SIG-M5 treated with dmso at 0.1 percent for 504 hours (cell line): ENCODE results near the gene RNASE7.

Experiments used
- DNase-seq: peaks from one replicate; lab custom pipeline; 2025; ENCODE audit not compliant: unreplicated experiment; lab: John Stamatoyannopoulos, UW

The RNASE7 gene

DNA sequence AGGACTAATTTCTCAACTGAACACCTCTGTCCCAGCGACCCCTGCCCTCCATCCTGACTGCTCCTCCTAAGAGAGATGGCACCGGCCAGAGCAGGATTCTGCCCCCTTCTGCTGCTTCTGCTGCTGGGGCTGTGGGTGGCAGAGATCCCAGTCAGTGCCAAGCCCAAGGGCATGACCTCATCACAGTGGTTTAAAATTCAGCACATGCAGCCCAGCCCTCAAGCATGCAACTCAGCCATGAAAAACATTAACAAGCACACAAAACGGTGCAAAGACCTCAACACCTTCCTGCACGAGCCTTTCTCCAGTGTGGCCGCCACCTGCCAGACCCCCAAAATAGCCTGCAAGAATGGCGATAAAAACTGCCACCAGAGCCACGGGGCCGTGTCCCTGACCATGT, 756 bp downstream of the RNASE7 start:
- no peak for DNase-seq

DNA sequence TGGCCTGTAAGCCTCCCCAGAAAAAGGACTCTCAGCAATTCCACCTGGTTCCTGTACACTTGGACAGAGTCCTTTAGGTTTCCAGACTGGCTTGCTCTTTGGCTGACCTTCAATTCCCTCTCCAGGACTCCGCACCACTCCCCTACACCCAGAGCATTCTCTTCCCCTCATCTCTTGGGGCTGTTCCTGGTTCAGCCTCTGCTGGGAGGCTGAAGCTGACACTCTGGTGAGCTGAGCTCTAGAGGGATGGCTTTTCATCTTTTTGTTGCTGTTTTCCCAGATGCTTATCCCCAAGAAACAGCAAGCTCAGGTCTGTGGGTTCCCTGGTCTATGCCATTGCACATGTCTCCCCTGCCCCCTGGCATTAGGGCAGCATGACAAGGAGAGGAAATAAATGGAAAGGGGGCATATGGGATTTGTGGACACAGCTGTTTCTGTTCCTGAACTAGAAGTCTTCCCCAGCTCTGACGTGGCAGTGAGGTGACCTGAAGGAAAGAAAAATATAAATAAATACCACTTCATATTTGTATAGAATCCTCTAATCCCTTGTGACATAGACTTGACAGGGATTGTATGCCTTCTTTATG, 1.3 kb downstream of the RNASE7 start:
- DNase-seq, result no peak

DNA sequence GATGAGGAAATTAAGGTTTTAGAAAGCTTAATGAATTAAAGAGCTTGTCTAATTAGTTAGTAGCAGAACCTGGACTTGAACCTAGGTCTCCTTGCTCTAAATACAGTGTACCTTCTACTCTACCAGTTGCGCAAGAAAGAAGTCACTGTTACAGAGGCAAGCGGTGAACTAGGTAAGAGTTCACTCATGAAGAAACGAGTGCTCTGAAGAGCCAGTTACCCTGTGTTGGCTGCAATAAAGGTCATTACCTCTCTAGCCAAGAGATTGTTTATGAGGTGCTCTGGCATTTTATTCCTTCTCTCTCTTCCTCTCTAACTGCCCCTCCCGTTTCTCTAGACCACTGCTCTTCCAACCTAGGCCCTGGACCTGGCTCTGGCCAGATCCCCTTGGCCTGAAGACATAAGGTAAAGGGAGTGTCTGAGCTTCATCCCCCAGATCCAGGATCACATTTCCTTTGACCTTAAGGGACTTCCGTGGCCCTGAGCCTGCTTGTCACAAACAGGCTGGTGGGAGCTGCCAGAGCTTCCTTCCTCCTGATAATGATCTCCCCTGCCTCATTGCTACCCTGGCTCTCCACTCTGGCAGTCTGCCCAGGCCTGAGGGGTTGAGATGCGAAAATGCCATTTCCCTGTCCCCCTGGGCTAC, 1.9 kb downstream of the RNASE7 start:
- no peak for DNase-seq

DNA sequence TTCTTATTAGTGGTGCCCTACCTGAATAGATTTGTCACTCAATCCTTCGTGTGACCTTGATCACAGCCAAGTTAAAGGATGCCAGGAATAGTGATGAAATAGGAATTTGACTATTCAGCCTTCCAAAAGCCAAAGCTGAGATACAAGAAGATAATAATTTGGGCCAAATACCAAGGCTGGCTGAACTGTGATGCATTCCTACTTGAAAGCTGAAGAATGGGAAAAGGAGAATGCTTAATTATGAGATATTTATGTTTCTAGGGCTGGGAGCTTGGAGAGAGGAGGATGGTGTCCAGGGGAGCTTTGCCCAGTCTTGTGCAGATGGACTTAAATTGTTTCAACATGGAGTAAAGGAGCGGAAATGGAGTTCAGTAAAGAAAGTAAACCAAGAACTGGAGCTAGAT, 5.2 kb downstream of the RNASE7 start:
- no peak for DNase-seq

DNA sequence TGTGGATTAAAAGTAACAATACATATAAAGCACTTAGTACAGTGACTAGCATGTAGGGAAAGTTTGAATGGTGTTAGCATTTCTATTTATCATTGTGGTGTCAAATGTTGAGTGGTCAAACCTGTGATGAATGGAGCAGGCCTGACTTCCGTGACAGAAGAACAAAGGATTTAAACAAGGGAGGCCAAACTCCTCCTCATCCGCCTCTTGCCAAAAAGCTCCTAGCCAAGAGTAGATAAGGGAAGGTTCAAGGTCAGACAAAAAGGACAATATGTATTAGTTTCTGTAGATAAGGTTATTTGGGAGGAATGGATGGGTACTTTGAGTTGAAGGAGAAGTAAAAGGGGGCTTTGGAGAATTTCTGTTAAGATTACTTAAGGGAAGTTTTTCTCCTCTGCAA, 6.5 kb downstream of the RNASE7 start:
- DNase-seq, result no peak

DNA sequence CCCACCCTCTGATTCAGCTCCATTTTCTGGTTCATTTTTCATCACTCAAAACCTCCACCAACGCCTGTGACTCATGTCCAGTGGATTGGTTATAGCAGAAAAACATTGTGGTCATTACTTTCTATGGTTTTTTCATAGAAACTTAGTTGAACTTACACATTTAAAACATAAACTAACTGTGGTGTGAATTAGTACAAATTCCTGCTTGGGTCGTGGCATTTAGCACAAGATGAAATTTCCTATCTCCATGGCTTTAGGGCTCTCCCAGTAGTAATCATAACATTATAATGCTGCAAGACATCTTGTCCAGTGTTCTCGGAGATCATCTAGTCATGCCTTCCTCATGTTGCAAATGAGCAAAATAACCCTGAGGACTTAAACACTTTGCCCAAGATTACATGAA, 7.1 kb downstream of the RNASE7 start:
- no peak for DNase-seq

DNA sequence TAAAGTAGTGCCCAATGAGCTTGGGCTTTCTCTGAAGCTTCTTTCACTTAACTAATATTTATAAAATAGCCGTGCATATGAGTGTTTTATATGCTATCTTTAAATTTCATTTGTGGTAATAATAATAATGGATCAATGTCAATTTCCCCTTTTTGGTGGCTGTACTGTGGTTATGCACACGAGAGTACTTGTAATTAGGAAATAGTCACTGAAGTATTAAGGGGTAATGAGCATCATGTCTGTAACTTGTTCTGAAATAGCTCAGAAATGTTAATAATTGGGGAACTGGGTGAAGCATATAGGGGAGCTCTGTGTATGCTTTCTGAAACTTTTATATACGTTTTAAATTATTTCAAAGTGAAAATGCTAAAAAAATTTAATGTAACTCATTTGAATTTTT, 8.4 kb downstream of the RNASE7 start:
- no peak for DNase-seq

DNA sequence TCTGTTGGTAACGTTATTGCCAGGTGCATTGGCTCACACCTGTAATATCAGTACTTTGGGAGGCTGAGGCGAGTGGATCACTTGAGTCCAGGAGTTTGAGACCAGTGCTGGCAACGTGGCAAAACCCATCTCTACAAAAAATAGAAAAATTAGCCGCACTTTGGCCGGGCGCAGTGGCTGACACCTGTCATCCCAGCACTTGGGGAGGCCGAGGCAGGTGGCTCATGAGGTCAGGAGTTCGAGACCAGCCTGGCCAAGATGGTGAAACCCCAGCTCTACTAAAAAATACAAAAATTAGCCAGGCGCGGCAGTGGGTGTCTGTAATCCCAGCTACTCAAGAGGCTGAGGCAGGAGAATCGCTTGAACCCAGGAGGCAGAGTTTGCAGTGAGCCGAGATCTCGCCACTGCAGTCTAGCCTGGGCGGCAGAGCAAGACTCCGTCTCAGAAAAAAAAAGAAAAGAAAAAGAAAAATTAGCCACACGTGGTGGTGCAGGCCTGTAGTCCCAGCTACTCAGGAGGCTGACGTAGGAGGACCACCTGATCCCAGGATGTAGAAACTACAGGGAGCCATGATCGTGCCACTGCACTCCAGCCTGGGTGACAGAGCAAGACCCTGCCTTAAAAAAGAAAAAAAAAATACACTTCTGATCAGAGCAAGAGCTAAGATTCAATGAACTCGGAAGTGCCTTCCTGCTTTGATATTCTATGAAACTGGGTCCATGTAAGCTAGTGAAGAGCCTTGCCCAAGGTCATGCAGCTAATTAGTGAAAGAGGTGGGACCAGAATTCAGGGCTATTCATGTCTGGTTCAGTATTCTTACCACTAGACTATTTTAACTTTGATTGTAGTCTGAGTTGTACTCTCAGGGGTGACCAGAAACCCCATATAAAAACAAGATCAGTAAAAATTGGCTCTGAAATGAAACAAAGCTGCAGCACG, 11.3 kb downstream of the RNASE7 start:
- DNase-seq, result no peak

DNA sequence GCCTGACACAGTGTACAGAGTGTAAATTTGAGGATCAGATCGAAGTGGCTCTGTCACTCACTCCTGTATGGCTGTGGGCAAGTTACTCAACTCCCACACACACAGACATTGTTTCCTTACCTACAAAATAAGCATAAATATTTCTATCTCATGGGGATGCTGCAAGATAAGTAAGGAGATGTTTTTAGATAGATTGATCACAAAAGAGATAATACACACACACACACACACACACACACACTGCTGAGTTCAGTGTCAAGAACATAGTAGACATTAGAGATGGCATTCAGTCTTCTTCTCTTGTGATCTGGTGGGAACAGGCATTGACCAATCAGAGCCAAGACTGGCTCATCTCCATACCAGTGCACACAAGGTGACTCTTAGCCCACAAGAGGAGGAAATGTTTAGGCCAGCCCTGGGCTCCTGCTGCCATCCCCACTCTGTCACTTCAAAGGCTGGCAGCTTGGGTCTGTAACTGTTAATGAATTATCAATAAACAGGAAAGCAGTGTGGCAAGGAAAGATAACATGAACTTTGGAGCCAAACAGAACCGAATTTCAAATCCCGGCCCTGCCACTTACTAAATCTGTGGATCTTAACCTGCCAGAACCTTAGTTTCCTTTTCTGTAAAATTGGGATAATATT, 12.1 kb downstream of the RNASE7 start:
- no peak for DNase-seq

DNA sequence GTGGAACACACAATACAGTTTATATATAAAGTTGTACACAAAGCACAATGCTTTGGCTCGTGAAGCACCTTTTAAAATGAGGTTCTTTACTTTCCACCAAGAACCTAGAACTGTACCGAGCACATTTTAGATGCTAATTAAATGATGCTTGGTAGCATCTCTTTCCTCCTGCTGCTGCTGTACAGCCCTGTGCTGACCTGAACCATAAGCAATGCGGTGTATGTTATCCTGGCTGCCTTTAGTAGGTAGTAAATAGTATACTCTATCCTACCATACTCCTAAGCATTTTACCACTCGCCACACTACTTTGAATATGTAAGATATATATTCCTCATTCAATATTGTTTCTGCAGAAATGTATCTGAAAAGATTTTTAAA, 12.6 kb downstream of the RNASE7 start:
- no peak for DNase-seq

DNA sequence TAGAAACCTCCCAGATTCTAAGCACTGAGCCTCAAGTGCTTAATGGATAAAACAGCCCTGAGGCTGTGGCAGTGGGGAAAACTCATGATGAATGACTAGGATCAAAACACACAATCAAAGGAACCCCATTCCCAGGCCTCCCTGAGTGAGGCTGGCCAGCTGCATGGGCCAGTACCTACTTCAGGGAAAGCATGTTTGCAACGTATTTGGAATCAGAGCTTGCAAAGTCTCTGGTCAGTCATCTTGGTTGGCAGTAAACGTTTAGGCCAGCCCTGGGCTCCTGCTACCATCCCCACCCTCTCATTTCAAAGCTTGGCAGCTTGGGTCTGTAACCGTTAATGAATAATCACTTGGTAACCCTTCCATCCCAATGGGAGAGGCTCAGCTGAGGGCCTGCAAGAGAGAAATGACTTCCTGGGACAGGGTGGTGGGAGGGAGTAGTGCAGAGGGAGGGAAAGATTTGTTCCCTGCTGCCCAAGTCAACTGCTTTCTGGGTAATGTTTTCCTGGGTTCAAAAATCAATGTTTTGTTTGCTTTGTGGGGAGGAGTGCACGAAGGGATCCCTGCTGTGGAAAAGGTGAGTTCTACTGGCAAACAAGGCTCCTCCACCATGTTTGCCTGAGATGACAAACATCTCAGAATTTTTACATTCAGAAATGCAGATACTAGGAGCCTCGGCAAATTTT, 13.4 kb downstream of the RNASE7 start:
- DNase-seq, result no peak

DNA sequence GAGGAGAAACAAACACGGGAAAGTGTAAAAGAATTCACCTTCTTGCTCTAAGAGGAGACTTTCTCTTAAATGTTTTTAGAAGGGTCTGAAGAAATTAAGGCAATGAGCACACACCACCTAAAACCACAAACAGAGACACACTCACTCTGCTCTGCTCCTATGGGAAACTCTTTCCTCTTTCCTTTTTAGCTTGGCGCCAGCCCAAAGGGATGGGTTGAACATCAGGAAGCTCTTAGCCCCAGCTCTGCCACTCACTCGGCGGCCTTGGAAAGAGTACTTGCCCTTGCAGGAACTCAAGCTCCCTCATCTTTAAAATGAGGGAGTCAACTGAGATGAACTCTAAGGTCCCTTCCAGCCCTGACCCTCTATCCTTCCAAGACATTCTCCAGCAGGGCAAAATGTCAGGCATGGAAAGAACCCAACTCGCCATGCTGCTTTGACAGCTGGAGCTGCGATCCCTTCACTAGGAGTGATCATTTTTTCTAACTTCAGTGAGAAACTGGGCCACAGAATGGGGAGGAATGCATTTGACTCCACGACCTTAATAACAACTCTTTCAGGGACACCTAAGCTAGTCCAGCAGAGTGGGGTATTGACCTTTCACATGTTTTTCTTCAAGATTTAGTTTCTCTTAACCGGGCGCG, 14.5 kb downstream of the RNASE7 start:
- no peak for DNase-seq

DNA sequence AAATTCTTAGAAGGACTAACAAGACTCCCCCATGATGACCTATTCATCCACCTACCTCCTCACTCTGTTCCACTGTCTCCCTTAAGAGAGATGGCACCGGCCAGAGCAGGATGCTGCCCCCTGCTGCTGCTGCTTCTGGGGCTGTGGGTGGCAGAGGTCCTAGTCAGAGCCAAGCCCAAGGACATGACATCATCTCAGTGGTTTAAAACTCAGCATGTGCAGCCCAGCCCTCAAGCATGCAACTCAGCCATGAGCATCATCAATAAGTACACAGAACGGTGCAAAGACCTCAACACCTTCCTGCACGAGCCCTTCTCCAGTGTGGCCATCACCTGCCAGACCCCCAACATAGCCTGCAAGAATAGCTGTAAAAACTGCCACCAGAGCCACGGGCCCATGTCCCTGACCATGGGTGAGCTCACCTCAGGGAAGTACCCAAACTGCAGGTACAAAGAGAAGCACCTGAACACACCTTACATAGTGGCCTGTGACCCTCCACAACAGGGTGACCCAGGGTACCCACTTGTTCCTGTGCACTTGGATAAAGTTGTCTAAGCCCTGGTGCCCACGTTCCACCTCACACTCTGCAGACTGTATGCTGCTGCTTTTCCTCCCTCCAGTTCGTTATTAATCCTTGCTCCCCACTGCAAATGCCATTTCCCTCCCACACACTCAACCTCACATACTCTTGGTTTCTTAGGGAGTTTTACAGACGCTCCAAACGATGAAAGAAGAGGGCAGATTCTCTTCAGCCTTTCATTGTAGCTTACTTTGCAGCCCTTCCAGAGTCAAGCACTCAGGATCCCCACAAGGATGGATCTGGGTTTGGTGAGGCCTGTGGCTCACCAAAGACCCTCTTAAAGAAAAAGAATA, 15.9 kb downstream of the RNASE7 start, which contains the start of gene RNASE8:
Gene RNASE8, plus strand, starts transcription at position 20 of the 873 bp plus-strand sequence. Its CDS starts 71 bp downstream, at position 91.
- no peak for DNase-seq

DNA sequence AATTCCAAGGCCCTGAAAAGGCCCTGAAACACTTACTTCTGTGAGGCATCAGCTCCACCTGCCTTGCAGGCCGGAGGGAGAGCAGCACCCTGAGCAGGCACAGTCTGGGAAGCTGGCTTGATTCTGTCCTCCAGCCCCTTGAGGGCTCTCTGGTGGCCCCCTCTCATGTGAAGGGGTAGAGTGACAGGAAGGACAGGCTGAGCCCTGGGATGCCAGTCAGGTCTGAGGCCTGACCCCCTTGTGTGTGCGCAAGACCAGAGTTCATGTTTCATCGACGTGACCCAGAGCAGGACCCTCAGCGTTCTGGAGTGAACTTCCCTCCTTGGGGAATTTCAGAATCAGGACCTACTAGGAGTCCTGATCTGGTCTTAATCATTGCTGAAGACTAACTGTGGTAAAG, 16.7 kb downstream of the RNASE7 start:
- no peak for DNase-seq

DNA sequence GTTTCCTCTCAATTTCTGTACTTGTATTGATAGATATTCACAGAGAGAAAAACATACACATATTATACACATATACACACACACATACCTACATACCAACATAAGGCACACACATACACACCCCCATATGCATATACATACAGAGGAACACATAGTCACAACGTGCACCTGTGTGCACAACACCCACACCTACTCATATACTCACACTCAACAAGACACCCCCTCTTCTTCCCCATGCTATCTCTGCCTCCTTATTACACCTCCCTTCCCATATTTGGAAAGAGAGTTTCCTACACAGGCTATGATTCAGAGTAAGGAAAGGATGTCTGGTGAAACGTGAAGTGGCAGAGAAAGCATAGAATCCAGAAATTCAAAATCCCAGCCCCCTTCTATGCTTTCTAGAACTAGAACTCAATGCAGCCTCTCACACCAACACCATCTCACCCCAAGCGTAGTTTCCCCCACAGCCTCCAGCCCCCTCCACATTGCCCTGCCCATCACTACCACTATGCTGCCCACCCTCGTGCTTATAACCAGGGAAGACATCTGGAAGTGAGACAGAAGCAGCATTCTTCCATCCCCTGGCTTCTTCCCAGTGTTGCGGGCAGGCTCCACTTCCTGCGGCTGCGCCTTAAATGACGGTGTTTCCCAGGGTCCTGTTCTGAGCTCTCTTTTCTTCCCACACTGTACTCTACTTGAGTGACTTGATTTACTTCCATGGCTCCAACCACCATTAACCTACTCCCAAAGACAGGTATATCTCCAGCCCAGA, 17.9 kb downstream of the RNASE7 start:
- DNase-seq, result no peak

DNA sequence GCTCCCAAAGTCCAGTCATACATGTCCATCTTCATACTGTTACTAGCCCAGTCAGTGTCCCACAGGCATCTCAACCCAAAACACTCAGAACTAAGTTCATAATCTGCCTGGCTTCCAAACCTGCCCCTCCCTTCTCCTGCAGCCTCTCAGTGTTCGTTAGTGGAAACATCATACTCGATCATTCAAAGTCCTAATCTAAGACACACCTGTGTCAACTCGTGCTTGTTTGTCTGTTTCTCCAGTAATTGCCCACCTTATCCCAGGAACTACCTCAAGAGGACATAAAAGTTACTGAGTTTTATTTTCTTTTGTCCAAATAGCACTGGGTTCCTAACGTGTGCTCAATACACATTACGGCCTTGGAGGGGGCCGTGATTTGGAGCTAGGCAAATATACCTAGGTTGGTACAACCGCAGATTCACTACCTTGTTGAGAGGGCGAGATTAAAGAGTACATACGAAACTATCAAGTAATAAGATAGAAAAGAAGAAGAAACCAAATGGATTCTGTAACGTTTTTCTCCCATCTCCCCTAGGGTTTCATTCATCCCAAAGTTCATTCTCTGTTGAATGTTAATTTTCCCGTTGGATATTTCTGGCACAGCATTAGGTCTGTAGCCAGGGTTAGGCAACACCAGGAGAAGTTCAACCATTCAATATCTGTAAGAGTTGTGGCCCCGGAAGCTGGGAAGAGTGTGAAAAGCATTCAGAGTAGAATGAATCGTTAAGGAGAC, 18.6 kb downstream of the RNASE7 start:
- DNase-seq, result no peak

DNA sequence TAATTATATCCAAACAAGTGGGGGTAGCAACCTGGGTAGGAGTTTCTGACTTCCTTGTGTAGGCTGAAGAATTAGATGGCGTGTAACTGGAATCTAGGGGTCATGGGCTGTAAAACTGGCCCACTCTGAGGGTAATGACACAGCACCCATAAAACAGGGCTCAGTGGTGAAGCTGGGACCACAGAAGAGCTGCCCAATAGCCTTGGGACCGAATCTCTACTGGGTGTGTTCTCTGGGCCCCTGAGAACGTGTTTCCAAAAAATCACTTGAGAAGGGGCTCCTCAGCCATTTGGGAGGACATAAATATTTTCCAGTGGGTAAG, 19.1 kb downstream of the RNASE7 start:
- no peak for DNase-seq

DNA sequence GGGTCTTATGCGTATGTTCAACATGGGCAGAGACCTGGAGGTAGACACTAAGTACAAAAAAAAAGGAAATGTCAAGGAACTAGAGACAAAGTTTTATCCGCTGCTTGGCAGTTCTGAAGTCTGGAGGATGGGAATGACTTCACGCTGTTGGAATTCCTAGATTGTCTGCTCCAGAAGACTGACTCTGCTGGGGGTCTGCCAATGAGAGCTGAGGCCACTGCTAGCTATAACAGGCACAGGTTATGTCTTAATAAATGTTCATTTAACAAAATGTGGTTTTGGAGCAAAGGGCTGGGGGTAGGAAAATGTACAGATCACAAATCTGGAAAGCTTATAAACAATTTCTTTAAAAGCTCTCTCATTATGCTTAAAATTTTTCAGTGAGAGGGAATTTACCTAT, 21.3 kb downstream of the RNASE7 start:
- DNase-seq, result no peak
